B cell (primary cell): ENCODE results near the gene OR5J2. TPM values are rescaled to one million over a fixed set of nuclear protein-coding genes. Genes with fewer than 3 reads are reported as not detected.

Source experiments
- ATAC-seq: fragments of 200-7000 bp; cut with Tn5 transposase; one replicate; pipeline ENCODE4 v1.10.0; 2021; ENCODE audit warnings: low read depth, mild to moderate bottlenecking, moderate number of reproducible peaks, moderate library complexity
- CTCF ChIA-PET: fragments of 350-600 bp; sonication (Branson Sonifier 250); formaldehyde crosslinking; loops from one replicate; lab custom pipeline; 2021; ENCODE audit warnings: antibody characterized with exemption, inconsistent platforms; lab: Charles Lee
- POLR2A ChIA-PET: fragments of 350-600 bp; sonication (Branson Sonifier 250); formaldehyde crosslinking; loops from one replicate; lab custom pipeline; 2021; ENCODE audit warnings: antibody characterized with exemption; lab: Charles Lee
- DNase-seq: peaks from one replicate; pipeline ENCODE4 v3.0.0; 2013
- H2AFZ ChIP-seq: 2 replicates; pipeline ENCODE4 v1.6.1; 2012; ENCODE audit warnings: mild to moderate bottlenecking, low read depth, low read length; ENCODE audit not compliant: insufficient read depth, poor library complexity, severe bottlenecking
- H3K27ac ChIP-seq, 2 donors: 1 replicate in 1 of 2; 2 replicates in 1 of 2; pipeline ENCODE4 v1.5.1; 2012 to 2013; ENCODE audit warnings: low read length in 2 of 2, mild to moderate bottlenecking in 2 of 2, moderate library complexity in 1 of 2
- H3K27me3 ChIP-seq, 4 experiments: fragments of 200-600 bp in 1 of 4; sonication (generic) in 1 of 4; replicated peaks in 1 of 4; 1 replicate in 2 of 4; 2 replicates in 2 of 4; pipeline versions ENCODE4 v1.6.1 to v1.7.0; 2013 to 2016; ENCODE audit warnings: low read length in 3 of 4, mild to moderate bottlenecking in 2 of 4, mixed read lengths in 1 of 4, moderate library complexity in 1 of 4; ENCODE audit not compliant: insufficient read depth in 4 of 4, control insufficient read depth in 3 of 4; ENCODE audit errors: control extremely low read depth in 1 of 4
- H3K36me3 ChIP-seq, 2 experiments: replicated peaks in 1 of 2; 1 replicate in 1 of 2; 2 replicates in 1 of 2; pipeline versions ENCODE4 v1.6.1 to v1.7.1; 2013; ENCODE audit warnings: low read length in 1 of 2; ENCODE audit not compliant: insufficient read depth in 2 of 2, control insufficient read depth in 1 of 2; ENCODE audit errors: control extremely low read depth in 1 of 2, extremely low read depth in 1 of 2
- H3K4me1 ChIP-seq, 2 donors: fragments of 200-600 bp in 1 of 2; sonication (generic) in 1 of 2; 1 replicate in 1 of 2; 2 replicates in 1 of 2; pipeline versions ENCODE4 v1.5.1 to v1.6.1; 2013 to 2017; ENCODE audit warnings: low read length in 2 of 2; ENCODE audit not compliant: control insufficient read depth in 2 of 2, insufficient read depth in 2 of 2
- H3K4me2 ChIP-seq: replicated peaks from 2 replicates; pipeline ENCODE3; 2012; ENCODE audit warnings: mild to moderate bottlenecking, low read depth, low read length; ENCODE audit not compliant: poor library complexity, severe bottlenecking
- H3K4me3 ChIP-seq, 5 experiments: fragments of 200-600 bp in 1 of 5; sonication (generic) in 1 of 5; 1 replicate in 3 of 5; 2 replicates in 2 of 5; pipeline versions ENCODE4 v1.5.1 to v1.7.0; 2011 to 2016; ENCODE audit warnings: low read length in 4 of 5, mild to moderate bottlenecking in 4 of 5, low read depth in 2 of 5, control low read depth in 1 of 5, moderate library complexity in 1 of 5; ENCODE audit not compliant: insufficient read depth in 1 of 5; ENCODE audit errors: control extremely low read depth in 1 of 5, extremely low read depth in 1 of 5
- H3K79me2 ChIP-seq: fragments of 200-600 bp; sonication (generic); one replicate; pipeline ENCODE4 v1.6.0; 2016; ENCODE audit warnings: low read length; ENCODE audit not compliant: control insufficient read depth, insufficient read depth
- H3K9ac ChIP-seq: fragments of 200-600 bp; sonication (generic); 2 replicates; pipeline ENCODE4 v1.6.1; 2017; ENCODE audit warnings: mild to moderate bottlenecking, low read length, moderate library complexity
- H3K9me3 ChIP-seq, 3 donors: one replicate each; pipeline versions ENCODE4 v1.6.1 to v1.7.1; 2013; ENCODE audit warnings: low read length in 2 of 3; ENCODE audit not compliant: control insufficient read depth in 2 of 3, insufficient read depth in 1 of 3; ENCODE audit errors: control extremely low read depth in 1 of 3
- H4K20me1 ChIP-seq: 2 replicates; pipeline ENCODE4 v1.6.0; 2012; ENCODE audit warnings: mild to moderate bottlenecking, low read length; ENCODE audit not compliant: insufficient read depth, control insufficient read depth, poor library complexity, severe bottlenecking
- H3K27ac Mint-ChIP-seq: one replicate; pipeline ENCODE4 v1.8.0; 2021; ENCODE audit warnings: mixed read lengths
- H3K27me3 Mint-ChIP-seq: one replicate; pipeline ENCODE4 v1.8.0; 2021; ENCODE audit warnings: mixed read lengths
- H3K4me1 Mint-ChIP-seq: one replicate; pipeline ENCODE4 v1.8.0; 2021; ENCODE audit warnings: mixed read lengths
- H3K4me3 Mint-ChIP-seq: one replicate; pipeline ENCODE4 v1.8.0; 2021; ENCODE audit warnings: mixed read lengths
- H3K9me3 Mint-ChIP-seq: one replicate; pipeline ENCODE4 v1.8.0; 2022; ENCODE audit warnings: mixed read lengths; ENCODE audit not compliant: insufficient read depth
- CTCF ChIP-seq: fragments of 200-600 bp; IDR thresholded peaks from one replicate; pipeline ENCODE4 v1.8.0; 2022; ENCODE audit warnings: antibody characterized with exemption, mild to moderate bottlenecking
- EZH2 ChIP-seq: IDR thresholded peaks from 2 replicates; pipeline ENCODE4 v1.6.1; 2012; ENCODE audit warnings: borderline replicate concordance, low read depth, mild to moderate bottlenecking, moderate library complexity, low read length; ENCODE audit not compliant: insufficient read depth, poor library complexity, severe bottlenecking
- WGBS: methylation state at CpG from one replicate; pipeline ENCODE4 v1.1.5; 2013; ENCODE audit warnings: missing lambda C conversion rate; ENCODE audit not compliant: insufficient coverage; 5-methylcytosine and 5-hydroxymethylcytosine counted together
- intact Hi-C: fragments of 100-400 bp; cut with micrococcal nuclease; formaldehyde crosslinking; loops from one replicate; pipeline ENCODE4 v1.10.0; 2022
- polyA plus RNA-seq: library from polyadenylated mRNA; depleted of rRNA; stranded (reverse); fragments of >200 nt; gene quantifications from 2 replicates; pipeline ENCODE4 v1.2.3, GENCODE V29; 2012
- total RNA-seq, 2 donors: library from RNA; stranded (reverse); fragments of 120-200 nt in 1 of 2; gene quantifications; 1 replicate in 1 of 2; 2 replicates in 1 of 2; pipeline versions ENCODE4 v1.2.3 to v1.2.4, GENCODE V29; 2013 to 2022

The OR5J2 gene
- total and polyA plus RNA-seq, 2 donors (not counting 1 experiment from before 2014, with no cell fraction given) = not detected

GRCh38 chr11:56188602-56189001, 12.2 kb downstream of the OR5J2 start:
- ATAC-seq (no peak), DNase-seq (no peak)
- ChIA-PET CTCF (no interaction called here), POLR2A (no interaction called here)
- no peaks in the 10 kb centered on the region for H3K9me3 ChIP-seq
- intact Hi-C loops = no loop called here
- TF ChIP-seq CTCF (no peak), EZH2 (no peak)
- H3K27me3 ChIP-seq = no peaks in the 10 kb centered on the region
- no peak overlapping the region for H2AFZ ChIP-seq
- peaks cover 3% of the 10 kb centered on the region for H3K9me3 Mint-ChIP-seq
- H3K36me3 ChIP-seq = no peaks in the 10 kb centered on the region
- H3K79me2 ChIP-seq = no peaks in the 10 kb centered on the region
- H3K27ac ChIP-seq = no peak overlapping the region
- H3K4me3 ChIP-seq = no peak overlapping the region
- no peaks in the 10 kb centered on the region for H4K20me1 ChIP-seq
- H3K27me3 Mint-ChIP-seq = no peaks in the 10 kb centered on the region
- no peak overlapping the region for H3K4me2 ChIP-seq
- H3K27ac Mint-ChIP-seq = no peak overlapping the region
- no peak overlapping the region for H3K4me3 Mint-ChIP-seq
- no peak overlapping the region for H3K9ac ChIP-seq
- no peaks in the 10 kb centered on the region for H3K4me1 Mint-ChIP-seq
- WGBS = no CpG with 5 or more reads among the region's 3 CpGs
- H3K4me1 ChIP-seq = no peaks in the 10 kb centered on the region

- H2AFZ ChIP-seq = no peak overlapping the region
- no peak overlapping the region for H3K4me3 ChIP-seq
- no peak overlapping the region for H3K4me3 Mint-ChIP-seq
- DNase-seq (no peak), ATAC-seq (no peak)
- H3K9ac ChIP-seq = no peak overlapping the region
- H3K4me1 ChIP-seq = no peaks in the 10 kb centered on the region
- no peak overlapping the region for H3K4me2 ChIP-seq
- CTCF ChIA-PET = no interaction called here
- POLR2A ChIA-PET = no interaction called here
- no peaks in the 10 kb centered on the region for H3K27me3 Mint-ChIP-seq
- H3K79me2 ChIP-seq = no peaks in the 10 kb centered on the region
- no peak overlapping the region for H3K27ac Mint-ChIP-seq
- H3K36me3 ChIP-seq = no peaks in the 10 kb centered on the region
- no peak overlapping the region for H3K27ac ChIP-seq
- intact Hi-C loops = no loop called here
- no peaks in the 10 kb centered on the region for H3K4me1 Mint-ChIP-seq
- WGBS = no CpG with 5 or more reads among the region's 3 CpGs
- H3K27me3 ChIP-seq = no peaks in the 10 kb centered on the region
- peaks cover 3% of the 10 kb centered on the region for H3K9me3 Mint-ChIP-seq
- H4K20me1 ChIP-seq = no peaks in the 10 kb centered on the region
- H3K9me3 ChIP-seq = no peaks in the 10 kb centered on the region
- TF ChIP-seq CTCF (no peak), EZH2 (no peak)
Measured at GRCh38 chr11:56196705-56197104, 20.3 kb downstream of the OR5J2 start.
